ENCODE data around the gene TIAM2.
"Not testable (repeated sequence)": the region's sequence is repeated elsewhere in the genome, so short reads cannot be mapped to it uniquely, and the experiment has no call there.

Gene TIAM2

DNA sequence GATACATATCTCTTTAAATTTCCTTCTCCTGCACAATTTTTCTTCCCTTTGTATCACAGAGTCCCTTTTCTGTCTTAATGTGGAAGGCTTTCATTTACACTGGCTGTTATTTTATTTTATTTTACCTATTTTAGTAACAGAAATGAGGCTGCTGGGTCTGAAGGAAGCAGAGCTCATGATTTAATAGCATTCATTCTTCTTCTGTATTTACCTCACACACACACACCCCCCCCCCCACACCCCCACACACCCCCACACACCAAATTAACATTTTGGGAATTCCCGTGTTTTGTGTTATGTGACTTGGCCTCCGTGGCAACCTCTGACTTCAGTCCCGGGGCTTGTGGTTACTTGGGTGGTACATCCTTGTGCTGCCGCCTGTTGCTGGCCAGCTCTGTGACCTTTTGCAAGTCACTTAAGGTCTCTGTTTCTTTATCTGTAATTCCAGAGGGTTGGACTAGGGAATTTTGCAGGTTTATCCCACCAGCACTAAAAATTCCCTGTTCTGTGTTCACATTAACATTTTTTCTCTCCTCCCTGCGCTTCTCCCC lies 108.8 kb downstream of the TIAM2 start:
- FAIRE-seq = no peak

DNA sequence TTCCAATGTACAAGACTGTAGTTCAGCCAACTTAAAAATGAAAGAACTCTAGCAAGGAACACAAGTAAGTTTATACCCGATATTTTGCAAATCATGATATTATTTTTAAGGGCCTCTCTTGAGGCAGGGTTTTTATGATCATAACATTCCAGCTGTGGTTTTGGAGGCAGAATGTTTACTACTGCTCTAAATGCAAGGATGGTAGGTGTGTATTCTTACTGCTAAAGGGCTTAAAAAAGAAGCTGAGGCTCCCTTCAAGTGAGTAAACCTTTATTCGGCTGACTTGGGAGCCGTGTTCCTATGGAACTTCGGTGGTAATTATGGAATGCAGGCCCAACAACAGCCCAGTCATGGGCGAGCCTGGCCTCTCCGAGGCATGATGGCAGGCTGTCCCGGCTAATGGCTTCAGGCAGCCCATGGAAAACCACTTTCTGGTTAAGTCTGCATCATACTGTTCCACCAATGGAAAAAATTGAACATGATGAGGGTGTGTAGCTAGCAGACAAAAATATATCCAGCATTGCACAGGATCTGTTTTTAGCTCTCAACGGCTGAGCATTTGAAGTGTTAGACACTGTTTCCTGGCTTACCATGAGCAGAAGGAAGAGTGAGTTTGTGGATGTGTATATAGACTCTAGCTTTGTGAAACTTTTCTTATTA lies 111.5 kb downstream of the TIAM2 start:
- FAIRE-seq = no peak

DNA sequence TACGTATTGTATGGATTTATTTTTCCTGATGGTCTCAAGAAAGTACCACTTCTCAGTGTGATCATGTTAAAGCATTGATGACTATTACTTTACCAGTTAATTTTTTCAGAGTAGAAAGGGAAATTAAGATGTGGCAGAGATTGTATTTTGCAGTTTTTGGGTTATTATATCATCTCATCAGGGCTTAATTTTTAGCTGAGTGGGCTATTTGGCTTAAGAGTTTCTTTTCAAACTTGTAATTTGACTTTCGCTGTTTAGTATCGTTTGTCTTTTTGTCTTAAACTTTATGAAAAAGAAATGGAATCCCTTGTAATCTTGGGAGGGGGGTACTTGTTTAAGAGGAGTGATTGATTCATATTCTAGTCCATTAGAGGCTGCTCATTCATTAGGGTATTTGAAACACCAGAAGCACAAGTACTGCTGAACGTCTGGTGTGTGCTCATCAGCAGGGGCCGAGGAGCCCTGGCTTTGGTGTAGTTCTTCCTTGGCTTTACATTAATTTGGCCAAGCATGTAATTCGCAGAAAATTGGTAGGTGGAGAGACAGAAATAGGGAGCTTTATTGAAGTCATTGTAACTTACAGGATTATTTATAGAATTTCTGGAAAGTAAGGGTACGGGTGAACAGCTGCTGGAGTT lies 112.4 kb downstream of the TIAM2 start:
- no peak for FAIRE-seq

DNA sequence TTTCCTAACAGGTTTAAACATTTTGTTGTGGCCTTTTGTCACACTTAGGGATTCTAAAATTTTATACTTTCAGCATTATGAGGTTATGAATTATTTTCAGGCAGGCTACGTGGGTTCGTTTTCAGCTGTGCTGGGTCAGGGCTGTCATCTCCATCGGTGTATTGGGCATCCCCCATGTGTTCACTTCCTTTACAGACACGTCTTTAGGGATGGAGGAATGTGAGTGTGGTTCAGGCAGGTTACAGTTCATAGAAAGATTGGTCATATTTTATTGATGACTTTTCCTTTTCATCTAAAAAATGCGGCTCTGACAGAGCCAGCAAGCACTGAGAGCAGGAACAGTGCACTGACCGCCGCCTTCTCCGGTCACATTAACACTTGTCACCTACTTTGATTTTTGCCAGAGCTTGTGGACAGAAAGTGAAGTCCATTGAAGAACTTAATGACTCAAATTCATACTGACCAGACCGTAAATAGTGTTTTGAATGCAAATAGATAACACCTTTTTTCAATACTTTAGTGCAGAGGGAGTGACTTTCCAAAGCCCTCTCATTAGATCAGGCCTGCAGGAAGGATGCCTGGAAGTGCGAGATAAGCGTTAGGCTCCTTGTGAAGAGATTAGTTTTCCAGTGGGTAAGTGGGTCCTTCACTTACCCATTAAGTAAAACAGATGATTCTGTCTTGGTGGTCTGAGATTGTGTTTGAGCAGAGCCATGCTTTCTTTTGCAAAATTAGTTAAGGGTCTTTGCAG lies 113.1 kb downstream of the TIAM2 start:
- FAIRE-seq = no peak

DNA sequence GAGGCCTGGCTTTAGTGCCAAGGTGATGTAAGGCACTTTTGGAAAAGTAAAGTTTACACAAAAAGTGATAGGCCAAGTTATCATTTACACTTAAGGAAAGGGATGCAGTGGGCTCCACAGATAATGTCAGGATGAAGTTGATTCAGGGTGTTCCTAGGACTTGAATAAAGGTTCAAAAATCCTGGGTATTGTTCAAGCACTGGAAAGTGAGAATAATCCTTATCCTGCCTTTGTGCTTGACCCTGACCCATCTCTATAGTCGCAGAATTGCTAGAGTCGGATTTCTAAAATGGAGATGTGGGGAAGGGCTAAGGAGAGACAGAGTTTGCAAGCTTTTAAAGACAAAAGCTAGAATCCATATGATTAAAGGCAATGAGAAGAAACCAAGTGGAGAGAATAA lies 115.6 kb downstream of the TIAM2 start:
- FAIRE-seq = no peak

DNA sequence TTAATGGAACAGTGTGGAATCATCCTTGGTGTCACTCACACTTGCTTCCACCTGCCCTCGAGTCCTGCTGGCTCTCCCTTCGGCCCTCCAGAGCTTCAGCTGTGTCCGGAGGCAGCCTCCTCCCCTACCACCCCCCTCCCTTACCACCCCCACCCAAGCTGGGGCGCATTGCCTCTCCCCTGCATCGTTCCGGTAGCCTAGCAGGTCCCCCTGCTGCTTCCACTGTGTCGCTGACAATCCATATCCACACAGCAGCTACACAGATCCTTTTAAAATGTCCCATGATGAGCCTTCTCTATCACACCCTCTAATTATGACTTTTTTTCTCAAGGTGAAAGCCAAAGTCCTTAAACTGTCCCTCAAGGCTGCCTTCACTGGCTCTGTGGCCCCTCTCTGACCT lies 117.6 kb downstream of the TIAM2 start:
- FAIRE-seq = no peak

DNA sequence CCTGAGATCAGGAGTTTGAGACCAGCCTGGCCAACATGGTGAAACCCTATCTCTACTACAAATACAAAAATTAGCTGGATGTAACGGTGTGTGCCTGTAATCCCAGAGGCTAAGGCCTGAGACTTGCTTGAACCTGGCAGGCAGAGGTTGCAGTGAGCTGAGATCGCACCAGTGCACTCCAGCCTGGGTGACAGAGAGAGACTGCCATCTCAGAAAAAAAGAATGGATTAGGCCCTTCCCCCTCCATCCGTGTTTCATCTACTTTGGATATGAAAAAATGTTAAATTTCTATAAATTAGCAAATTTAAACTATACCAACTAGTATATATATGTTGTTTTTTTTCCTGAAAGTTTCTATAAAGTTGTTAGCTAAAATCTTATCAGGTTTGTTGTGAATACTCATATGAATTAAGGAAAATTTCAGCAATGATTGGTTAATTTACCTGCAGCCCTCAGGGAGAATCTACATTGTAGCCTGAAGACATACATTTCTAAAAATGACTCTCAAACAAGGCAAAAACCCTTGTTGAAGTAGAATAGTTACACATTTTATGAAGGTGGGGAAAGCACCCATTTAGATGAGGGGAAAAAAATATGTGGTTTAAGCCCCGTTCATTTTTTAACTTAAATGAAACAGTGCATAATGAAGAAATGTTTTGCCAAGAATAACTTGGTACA lies 120.9 kb downstream of the TIAM2 start:
- no peak for FAIRE-seq

DNA sequence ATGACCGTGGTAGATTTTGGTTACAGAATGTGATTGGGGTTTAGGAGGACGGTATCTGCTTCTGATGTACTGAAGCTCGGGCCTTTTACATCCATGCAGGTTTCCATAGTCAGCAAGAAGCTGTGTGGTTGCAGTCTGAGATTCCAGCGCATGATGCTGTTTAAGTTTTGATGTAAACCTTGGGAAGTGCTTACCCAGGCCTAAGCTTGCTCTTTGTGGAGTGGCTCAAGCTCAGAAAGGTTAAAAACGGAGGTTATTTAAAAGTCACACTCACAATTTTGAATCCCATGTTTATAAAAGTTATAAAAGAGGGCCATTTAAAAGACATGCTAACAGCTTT lies 121.4 kb downstream of the TIAM2 start:
- no peak for FAIRE-seq

DNA sequence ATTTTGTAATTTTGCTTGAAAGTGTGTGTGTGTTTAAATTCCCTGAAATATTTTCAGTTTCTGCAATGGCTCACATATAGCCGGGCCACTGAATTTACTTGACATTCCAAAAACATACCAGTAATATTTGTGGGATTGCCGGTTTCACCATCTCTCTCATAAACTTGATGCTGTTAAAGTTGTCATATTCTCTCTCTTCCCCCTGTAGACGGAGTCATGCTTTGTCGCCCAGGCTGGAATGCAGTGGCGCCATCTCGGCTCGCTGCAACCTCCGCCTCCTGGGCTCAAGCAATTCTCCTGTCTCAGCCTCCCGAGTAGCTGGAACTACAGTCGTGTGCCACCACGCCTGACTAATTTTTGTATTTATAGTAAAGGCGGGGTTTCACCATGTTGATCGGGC lies 122.1 kb downstream of the TIAM2 start:
- FAIRE-seq = no peak

DNA sequence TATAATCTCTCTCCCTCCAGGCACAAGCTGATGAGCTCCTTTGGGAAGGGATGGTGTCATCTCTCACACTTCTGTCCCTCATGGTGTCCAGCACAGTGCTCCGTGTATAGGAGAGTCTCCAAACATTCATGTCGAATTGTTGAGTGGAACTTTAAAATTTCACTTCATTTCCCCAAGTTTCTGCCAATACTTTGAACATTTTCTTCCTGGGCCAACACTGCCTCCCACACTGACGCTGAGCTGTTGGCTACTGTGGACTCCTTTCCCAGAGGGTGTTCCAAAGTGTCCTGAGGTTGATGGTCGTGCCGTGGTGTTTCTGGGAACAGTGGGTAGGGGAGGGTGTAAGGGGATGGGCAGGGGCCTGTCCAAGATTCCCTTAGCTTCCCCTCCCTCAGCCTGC lies 122.7 kb downstream of the TIAM2 start:
- FAIRE-seq = no peak

DNA sequence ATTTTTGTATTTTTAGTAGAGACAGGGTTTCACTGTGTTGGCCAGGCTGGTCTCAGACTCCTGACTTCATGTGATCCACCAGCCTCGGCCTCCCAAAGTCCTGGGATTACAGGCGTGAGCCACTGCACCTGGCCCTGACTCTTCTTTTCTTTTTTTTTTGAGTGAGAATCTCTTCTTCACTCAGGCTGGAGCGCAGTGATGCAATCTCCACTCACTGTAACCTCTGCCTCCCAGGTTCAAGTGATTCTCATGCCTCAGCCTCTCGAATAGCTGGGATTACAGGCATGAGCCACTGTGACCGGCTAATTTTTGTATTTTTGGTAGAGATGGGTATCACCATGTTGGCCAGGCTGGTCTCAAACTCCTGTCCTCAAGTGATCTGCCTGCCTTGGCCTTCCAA lies 124.1 kb downstream of the TIAM2 start:
- FAIRE-seq = not testable (repeated sequence)

DNA sequence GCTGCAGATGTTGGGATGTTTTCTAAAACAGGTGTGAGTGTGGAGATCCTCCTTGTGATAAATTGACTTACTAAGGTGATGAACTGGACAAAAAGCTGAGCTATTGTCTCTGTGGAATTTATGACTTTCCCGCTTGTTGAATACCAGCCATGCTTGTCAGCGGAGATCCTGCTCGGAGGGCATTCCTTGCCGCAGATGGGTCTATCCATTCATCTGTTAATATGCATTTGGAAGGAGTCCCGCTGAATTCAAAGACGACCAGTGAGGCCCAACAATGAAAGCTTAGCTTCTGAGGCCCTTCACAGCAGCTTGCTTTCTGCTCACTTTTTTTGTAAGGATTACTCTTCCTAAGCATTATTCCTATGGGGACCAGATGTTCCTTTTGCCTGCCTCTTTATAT lies 124.9 kb downstream of the TIAM2 start:
- FAIRE-seq = no peak

DNA sequence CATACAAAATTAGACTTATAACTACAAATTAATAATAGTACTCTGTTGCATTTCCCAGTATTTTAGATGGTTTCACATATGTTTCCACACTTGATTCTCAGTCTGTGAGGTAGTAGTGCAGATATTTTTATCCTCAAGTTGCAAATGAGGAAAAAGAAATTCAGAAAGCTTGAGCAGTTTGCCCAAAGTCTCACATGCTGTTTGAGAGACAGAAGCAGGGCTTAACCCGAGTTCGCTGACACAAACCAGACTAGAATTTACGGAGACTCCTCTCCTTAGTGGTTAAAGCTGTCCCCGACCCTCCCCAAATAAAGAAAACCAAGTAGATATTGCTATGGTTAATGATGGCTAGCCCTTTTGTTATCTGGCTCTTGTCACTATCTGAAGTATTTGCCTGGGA lies 126.2 kb downstream of the TIAM2 start:
- no peak for FAIRE-seq

DNA sequence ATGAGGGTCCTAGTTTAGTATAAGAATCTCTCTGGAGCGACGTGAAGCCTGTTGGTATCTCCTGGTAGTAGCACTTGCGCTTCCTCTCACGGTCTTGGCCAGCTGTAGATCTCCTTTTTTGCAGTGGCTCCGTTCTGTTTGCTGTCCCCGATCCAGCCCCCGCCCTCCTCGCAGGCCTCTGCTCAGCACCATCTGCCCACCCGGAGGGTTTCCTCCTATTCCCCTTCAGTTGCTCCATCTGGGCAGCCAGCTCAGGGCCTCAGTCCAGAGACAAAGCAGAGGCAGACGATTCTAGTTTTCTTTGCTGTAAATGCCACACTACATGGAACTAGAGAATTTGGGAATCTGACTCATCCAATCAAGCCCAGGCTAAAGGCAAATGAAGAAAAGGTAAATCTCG lies 126.6 kb downstream of the TIAM2 start:
- no peak for FAIRE-seq

DNA sequence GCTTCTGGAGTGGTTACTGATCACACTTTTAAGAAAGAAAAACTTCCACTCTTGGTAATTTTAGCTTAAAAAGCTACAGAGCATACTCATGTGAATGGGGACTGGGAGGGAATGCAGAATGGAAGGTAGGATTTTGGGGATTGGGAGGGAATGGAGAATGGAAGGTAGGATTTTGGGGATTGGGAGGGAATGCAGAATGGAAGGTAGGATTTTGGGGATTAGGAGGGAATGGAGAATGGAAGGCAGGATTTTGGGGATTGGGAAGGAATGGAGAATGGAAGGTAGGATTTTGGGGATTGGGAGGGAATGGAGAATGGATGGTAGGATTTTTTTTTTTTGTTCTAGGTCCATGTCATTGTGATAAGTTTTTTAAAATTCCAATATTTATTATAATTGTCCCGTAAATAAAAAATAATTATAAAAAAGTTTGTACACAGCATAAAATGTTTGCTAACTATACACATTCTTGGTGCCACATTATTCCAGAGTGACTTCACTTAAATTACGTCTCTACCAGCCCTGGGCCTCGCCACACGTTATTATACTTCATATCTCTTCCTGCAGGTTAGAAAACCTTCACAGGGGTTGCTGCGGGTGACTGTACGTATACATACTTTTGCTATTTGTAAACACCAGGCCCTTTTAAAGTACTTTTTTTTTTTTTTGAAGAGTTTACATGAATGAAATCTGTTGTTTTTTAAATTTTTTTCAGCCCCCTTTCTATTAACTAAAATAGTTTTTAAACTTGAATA lies 127.3 kb downstream of the TIAM2 start:
- FAIRE-seq = no peak

DNA sequence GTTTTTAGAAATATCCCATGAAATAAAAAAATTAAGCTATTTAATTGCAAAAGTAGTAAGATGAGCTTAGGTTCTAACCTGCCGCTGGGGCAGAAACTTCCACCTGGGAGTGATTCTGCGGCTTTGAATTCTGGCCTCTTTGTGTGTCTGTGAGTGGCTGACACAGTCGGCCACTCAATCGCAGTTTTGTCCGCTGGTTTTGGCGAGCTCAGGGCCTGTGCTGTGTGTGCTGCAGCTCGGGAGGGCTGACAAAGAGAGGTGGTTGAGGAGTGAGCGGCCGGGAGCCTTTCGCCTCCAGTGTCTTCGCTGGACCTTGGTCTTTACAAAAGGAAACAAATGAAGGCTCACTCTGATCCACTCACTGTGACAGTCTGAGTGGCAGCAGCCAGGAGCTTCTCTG lies 128.4 kb downstream of the TIAM2 start:
- FAIRE-seq = no peak

DNA sequence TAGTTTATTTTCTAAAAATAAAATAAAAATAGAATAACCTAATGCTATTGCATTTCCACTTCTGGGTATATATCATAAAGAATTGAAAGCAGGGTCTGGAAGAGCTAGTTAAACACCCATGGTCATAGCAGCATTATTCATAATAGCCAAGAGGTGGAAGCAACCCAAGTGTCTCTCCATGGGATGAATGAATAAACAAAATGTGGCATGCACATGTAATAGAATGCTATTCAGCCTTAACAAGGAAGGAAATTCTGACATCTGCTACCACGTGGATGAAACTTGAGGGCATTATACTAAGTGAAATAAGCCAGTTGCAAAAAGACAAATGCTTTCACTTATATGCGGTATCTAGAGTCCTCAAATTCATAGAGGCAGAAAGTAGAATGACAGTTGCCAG lies 130.8 kb downstream of the TIAM2 start:
- FAIRE-seq = no peak

DNA sequence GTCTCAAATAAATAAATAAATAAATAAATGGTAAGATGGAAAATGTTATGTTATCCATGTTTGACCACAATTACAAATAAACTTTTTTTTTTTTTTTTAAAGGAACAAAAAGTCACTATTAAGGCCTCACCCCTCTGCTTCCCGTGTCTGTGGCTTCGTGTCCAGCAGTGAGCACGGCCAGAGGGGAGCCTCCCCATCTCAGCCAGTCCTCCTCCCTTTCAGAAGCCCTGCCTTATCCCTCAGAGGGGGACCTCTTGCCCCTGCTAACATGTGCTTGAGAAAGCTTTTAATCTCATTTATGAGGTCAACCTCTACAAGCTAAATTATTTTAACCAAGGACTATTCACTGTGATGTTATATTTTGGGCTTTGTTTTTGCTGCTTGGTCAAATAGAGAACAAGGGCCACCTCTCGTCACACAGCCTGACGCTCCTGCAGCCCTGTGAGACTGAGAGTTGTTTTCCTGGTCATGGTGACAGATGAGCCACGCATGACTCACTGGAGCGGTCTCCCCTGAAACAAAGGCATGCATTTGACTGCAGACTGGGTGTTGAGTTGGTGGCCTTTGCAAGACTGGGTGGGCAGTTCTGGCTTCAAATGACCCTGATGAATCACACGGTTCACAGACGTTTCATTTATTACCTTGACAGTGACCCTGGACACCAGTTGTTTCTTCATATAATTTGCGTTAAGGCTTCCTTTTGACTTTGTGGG lies 131.8 kb downstream of the TIAM2 start:
- FAIRE-seq = no peak

DNA sequence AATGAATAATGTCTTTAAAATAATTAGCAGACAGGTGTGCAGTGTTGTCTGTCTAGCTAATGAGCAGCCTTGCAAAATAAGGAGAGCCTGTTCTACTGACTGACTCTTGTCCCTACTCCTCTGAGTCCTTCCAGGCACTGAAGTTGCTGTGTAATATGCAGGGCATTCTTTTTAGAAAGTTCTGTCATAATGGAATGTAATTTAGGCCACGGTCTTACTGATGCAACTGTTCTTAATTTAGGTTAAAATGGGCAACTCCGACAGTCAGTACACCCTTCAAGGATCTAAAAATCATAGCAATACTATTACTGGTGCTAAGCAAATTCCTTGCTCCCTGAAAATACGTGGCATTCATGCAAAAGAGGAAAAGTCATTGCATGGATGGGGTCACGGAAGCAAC lies 133.9 kb downstream of the TIAM2 start:
- FAIRE-seq = no peak

DNA sequence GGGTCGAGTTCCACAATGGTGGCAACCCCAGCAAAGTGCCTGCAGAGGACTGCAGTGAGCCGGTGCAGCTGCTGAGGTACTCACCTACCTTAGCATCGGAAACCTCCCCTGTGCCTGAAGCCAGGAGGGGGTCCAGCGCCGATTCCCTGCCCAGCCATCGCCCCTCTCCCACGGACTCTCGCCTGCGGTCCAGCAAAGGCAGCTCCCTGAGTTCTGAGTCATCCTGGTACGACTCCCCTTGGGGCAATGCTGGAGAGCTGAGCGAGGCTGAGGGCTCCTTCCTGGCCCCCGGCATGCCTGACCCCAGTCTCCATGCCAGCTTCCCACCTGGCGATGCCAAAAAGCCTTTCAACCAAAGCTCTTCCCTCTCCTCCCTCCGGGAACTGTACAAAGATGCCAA lies 134.6 kb downstream of the TIAM2 start:
- no peak for FAIRE-seq

DNA sequence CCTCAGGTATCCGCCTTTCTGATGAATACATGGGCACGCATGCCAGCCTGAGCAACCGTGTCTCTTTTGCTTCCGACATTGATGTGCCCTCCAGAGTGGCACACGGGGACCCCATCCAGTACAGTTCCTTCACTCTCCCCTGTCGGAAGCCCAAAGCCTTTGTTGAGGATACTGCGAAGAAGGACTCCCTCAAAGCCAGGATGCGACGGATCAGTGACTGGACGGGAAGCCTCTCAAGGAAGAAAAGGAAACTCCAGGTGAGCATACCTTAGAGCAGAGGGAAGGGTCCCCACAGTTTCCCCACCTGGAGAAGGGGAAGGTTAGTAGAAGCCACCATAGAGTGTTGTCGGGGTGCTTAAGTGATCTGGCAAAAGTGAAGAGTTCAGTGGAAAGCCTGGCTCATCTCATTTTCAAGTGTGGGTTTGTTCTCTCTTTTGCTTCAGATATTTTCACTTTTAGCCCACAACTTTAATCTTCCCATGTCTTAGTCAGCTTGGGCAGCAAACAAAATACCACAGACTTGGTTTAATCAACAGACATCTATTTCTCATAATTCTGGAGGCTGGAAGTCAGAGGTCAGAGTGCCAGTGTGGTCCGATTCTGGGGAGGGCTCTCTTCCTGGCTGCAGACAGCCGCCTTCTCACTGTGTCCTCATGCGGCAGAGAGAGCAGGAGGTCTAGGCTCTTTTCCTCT lies 135.2 kb downstream of the TIAM2 start:
- FAIRE-seq = no peak

Measured in colon (tissue), 2 donors.